Effector CD8-positive, alpha-beta T cell (primary cell): Measurements from ENCODE around the gene N4BP2L1.

ENCODE experiments used
- DNase-seq: peaks from one replicate; lab custom pipeline; 2025; lab: John Stamatoyannopoulos, UW

N4BP2L1 gene

GRCh38 chr13:32431361-32431760 is 3.4 kb upstream of the N4BP2L1 start:
- no peak for DNase-seq

GRCh38 chr13:32430018-32430747 is 2.3 kb upstream of the N4BP2L1 start:
- DNase-seq = no peak

DNA sequence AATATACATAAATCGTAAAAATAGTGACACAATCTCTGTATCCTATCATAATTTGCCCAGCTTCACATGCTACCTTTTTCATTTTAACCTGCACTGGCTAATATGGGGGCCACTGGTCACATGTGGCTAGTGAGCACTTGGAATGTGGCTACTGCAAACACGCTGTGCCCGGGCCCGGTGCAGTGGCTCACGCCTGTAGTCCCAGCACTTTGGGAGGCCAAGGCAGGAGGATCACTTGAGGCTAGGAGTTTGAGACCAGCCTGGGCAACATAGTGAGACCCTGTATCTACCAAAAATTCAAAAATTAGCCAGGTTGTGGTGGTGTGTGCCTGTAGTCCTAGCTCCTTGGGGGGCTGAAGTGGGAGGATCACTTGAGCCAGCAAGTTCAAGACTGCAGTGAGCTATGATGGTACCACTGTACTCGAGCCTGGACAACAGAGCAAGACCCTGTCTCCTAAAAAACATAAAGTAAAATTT is 1.5 kb upstream of the N4BP2L1 start:
- DNase-seq = no peak

- DNase-seq = no peak
These were observed 877 bp upstream of the N4BP2L1 start for GRCh38 chr13:32428581-32429432.

DNA sequence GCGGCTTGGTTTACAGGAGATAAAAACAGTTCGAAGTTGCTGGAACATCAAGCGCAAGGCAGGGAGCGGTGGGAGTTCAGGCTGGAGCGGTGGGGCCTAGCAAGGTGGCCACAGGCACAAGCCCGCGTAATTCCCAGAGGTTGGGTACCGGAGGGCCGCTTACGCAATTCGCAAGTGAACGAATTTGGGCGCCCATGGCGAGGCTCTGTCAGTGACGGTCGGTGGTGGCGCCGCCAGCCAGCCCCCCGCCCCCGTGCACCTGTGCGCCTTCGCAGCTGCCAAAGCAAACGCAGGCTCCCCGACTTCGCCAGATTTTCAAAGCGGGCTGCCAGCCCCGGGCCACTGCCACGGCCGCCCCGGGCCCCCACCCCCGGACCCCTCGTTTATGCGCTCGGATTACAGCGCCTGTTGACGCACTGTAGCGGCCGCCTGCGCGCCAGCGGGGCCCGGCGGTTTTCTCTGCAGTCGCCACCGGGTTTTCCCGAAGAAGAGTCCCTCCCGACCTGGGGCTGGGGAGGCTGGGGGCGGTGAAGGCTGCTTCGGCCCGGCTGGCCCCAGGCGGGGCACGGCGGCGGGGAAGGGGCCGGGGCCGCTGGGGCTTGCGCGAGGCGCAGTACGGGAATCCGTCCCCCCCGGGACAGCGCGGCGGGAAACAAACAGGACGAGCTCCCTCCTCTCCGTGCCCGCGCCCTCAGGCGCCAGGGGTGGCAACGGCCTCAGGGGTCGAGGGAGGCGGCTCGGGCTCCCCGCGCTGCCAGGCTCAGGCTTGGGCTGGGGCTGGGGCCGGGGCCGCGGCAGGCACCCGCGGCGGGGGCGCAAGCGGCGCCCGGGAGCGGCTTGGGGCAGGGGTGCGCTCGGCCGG is 709 bp downstream of the N4BP2L1 start:
- DNase-seq = peak; percentile 41

DNA sequence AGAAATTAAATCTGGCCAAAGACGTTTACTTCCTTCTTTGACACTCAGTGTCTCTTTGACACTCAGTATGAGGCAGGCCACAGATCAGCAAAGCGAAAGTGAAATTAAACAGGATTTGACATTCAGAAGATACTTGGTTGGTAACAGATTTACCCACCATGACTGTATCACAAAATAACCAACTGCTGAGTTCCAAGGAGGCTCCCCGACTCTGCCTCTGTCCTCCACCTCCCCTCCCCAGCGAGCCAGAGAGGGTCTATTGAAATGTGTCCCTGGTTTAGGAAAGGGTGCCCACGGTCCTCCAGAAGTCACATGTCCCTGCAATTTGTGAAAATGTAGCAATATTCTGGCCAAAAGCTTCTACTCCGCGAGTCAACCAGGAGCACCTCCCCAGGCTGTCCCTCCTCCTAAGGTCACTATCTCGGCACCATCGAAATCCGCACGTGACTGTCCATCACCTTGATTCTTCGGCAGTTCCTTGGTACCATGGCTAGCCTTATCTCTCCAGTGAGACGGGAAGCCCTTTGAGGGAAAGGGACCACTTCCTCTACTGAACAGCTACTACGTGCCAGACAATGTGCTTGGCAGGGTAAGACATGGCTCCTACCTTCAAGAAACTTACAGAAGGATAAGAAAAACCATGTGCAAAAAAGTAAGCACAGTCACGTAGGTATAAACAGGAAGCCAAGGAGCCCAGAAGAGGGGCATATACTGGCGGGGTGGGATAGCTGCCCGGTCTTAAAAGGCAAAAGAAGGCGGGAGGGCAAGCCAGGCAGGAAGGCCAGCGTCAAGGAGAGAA is 1.5 kb downstream of the N4BP2L1 start:
- no peak for DNase-seq

DNA sequence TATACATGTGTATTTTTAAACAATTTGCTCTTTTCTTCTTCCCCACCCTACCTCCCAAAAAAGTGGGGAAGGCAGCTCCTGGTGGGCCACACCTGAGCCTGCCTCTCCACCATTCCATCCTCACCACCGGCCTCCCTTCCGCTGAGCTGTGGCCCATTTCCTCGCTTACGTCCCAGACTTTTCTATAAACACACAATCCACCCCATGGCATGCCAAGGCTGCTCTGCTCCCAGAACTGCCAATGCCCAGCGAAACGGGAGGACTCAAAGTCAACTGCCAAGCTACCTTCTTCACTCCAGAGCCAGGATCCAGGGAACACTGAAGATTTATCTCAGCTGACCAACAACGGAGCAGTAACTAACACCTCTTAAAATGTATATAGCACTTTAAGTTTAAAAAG is 2.8 kb downstream of the N4BP2L1 start:
- no peak for DNase-seq

DNA sequence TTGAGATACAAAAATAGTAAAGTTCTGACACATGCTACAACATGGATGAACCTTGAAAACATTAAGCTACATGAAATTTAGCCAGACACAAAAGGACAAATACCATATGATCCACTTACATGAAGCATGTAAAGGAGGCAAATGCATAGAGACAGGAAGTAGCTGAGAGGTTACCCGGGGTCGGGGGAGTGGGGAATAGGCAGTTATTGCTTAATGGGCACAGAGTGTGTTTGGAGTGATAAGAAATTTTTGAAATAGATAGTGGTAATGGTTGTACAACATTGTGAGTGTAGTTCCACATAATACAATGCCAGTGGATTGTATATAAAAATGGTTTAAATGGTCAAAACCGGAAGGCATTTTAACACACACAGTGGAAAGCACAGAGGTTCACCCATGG is 4.3 kb downstream of the N4BP2L1 start:
- DNase-seq = no peak

GRCh38 chr13:32419862-32420261 is 8.1 kb downstream of the N4BP2L1 start:
- no peak for DNase-seq

DNA sequence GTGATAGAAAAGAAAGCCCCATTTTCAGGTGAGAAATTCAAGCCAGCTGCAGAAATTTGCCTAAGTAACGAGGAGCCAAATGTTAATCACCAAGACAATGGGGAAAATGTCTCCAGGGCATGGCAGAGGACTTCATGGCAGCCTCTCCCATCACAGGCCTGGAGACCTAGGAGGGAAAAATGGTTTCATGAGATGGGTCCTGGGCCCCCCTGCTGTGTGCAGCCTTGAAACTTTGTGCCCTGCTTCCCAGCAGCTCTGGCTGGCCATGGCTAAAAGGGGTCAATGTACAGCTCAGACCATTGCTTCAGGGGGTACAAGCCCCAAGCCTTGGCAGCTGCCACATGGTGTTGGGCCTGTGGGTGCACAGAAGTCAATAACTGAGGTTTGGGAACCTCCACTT is 9.9 kb downstream of the N4BP2L1 start:
- no peak for DNase-seq

GRCh38 chr13:32415019-32415418 is 12.9 kb downstream of the N4BP2L1 start:
- no peak for DNase-seq

GRCh38 chr13:32414580-32414979 is 13.3 kb downstream of the N4BP2L1 start:
- no peak for DNase-seq

- DNase-seq = no peak
These were observed 14.6 kb downstream of the N4BP2L1 start for GRCh38 chr13:32413284-32413683.

GRCh38 chr13:32409561-32410421 is 18.1 kb downstream of the N4BP2L1 start:
- DNase-seq = no peak

DNA sequence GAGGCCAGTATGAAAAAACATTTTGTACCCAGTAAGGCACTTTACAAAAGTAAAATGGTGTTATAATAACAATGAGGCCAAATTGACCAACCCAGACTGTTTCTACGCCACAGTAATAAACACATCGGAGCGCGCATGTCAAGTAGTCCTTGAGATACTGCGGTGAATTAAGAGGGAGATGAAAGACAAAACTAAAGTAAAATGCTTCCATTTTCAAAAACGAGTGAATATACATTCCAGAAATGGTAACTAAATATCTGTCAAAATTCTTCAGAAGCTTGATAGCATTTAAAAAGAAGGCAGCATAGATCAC is 19.0 kb downstream of the N4BP2L1 start:
- no peak for DNase-seq

GRCh38 chr13:32408296-32409000 is 19.5 kb downstream of the N4BP2L1 start:
- DNase-seq = no peak

GRCh38 chr13:32407854-32408253 is 20.1 kb downstream of the N4BP2L1 start:
- DNase-seq = no peak

GRCh38 chr13:32403108-32403507 is 24.8 kb downstream of the N4BP2L1 start:
- no peak for DNase-seq

DNA sequence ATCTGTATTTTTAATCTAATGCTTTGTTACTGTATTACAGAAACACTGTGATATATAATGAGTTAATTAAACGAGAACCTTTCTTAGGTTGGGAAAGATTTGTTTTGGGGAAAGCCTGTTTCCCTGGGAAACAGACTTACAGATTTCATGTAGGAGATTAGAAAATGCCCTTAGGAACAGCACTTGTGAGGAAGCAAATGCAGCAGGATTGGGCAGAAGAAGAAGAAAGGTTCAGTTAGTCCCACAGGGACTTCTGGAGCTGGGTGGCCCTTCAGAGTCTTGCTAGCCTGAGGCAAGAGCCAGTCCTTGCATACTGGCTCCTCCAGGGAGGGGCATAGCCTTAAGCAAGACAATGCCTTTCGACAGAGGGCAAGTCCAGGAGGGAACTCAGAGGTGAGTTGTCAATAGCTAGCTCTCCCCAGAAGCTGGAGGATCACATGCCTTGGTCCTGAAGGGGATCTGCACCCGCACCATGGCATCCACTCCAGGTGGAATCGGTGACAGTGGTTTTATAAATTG is 36.8 kb downstream of the N4BP2L1 start:
- DNase-seq = no peak

DNA sequence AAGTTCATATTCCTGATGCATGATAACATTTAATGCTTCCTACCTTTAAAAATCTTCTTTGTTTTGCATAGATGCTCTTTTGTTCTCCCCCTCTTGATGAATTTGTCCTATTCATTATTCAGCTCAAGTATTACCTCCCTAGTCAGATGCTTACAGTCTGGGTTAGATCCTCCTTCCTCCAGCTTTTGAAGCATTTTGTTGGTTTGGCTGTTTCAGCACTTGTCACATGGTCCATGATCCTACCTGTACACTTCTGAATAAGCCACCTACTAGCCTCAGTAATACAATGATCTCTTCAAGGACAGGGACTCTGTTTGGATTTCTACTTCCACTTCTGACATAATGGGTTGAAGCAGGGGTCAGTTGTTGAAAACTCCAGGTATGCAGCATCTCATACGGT is 37.4 kb downstream of the N4BP2L1 start:
- DNase-seq = no peak
